ENCODE results near the gene KATNIP.

Gene KATNIP

DNA sequence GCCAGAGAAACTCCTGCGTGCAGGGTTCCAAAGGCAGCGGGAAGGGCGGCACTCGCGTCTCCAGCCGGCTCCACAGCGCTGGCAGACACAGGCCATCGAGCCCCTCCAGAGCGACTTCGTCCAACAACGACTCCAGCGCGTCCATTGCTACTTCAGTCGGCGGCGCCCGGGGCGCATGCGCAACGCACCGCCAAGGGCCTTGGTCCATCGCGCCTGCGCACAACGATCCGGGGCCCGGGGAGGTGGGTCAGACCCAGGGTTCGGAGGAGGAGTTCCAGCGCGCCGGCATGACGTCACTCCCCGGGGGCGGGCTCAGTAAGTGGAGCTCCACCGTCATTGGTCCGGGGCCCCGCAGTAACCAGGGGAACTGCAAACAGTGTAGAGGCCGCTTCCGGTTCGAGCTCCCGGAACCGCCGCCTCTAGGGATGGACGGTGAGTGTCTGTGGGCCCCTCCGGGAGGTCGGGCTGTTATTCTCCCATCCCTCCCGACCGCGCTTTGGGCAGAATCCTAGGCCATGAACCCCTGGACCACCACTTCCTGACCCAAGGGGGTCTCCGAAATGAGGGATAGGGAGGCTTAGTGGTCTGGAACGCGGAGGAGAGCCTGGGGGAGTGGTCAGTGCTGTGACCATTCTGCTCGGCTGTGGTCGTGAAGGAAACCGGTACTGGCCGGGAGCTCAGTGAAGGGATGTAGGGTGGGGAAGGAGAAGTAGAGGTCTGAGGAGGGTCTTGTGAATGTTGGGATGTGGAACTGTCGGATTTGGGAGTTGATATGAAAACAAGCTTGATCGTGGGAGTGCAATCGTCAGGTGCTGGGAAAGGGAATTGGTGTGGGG is at the start of gene KATNIP, which contains the start of gene GTF3C1:
Gene KATNIP, plus strand, starts transcription at position 399 of the 836 bp plus-strand sequence. Its CDS starts 27 bp downstream, at position 426.
Gene GTF3C1, minus strand, starts transcription at position 168 of the 836 bp plus-strand sequence. Its CDS starts 23 bp downstream, at position 145.
- in situ Hi-C loops (cut with MboI; ENCODE audit: low sequenced_read_pairs), result no loop called here

DNA sequence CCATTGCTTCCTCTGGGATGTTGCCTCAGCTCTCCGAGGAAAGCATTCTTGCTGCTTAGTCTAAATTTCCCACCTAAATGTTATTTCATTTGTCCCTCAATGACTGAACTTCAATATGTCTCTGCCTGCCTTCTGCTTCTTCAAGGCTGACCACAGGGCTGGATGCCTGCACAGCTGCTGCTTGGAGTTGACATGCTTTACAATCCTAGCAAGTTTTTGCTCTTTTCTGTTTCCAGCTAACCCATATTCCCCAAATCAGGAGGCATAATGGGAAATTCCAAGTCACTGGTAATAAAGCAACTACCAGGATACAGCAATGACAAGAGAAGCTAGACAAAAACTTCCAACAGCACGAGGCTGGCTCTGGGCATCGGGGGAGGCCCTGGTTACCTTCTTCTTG is 49.1 kb upstream of the KATNIP start:
- in situ Hi-C loops (cut with MboI; ENCODE audit: low sequenced_read_pairs), result no loop called here

DNA sequence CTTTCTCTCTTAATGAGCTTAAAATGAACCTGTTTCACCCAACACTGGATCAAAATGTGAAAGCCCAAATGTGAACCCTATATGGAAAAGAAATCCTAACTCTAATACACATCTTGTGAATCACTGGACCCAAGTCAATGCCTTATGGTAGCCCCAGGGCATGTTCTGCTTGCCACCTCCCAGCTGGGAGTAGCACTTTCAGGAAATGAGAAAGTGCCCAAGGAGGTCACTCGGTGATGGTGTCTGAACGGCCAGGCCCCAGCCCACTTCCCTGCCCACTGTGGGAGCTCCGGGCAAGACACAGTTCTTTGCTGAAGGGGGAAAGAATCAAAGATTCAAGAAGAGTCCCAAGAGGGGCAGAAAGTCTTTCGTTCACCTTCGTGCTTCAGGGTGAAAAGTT is 46.3 kb upstream of the KATNIP start:
- in situ Hi-C loops (cut with MboI; ENCODE audit: low sequenced_read_pairs), result no loop called here

DNA sequence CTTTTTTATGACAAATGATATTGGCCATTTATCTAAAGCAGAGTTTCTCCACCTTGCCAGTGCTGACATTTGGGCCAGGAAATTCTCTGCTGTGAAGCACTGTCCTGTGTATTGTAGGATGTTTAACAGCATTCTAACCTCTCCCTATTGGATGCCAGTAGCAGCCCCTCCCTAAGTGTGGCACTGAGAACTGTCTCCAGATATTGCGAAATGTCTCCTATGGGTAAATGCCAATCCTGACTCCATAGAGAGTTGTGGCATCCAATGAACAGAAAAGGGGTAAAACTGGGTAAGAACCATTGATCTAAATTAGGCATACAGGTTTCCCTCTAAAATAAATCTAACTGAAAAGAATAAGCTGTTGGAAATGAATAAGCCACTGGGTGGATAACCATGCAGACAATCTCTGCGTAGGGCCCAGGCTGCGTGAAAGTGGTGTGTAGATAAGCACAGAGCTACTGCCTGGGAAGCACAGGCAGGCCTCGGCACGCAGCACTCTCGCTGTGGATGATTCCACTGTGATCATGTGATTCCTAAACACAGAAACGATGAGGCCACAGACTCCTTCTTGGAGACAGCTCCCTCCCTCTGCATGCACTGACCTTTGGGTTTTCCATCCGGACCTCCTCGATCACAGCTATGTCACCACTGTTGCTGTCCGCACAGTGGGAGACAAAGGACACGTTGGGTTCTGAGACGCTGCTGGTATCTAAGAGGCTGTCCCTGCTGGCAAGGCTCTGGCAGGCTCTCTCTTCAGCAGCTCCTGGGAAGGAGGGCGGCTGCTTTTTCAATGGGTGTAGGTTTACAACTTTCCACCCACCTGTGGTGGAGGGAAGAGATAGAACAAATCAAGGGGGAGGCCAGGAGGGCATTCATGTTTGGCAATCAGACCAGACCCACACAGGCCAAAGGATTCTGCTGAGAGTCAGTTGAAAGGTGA is 44.4 kb upstream of the KATNIP start:
- in situ Hi-C loops (cut with MboI; ENCODE audit: low sequenced_read_pairs), result no loop called here

DNA sequence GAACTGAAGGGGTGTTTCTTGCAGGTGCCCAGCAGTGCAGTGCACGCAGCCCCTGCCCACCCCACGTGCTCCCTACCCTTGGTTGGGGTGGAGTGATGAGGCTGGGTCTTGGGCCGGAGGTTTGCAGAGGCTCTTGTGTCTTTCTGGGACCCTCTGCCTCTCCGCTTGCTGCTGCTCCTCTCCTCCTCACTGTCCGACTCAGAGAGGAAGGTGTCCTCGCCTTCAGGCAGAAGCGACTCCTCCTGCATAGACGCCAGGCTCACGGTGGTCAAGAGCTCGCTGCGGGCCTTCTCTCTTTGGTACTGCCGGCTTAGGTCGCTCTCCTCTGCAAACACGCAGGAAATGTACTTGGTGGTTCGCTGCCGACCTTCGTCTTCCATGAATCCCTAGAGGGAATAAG is 43.2 kb upstream of the KATNIP start:
- in situ Hi-C loops (cut with MboI; ENCODE audit: low sequenced_read_pairs), result no loop called here

DNA sequence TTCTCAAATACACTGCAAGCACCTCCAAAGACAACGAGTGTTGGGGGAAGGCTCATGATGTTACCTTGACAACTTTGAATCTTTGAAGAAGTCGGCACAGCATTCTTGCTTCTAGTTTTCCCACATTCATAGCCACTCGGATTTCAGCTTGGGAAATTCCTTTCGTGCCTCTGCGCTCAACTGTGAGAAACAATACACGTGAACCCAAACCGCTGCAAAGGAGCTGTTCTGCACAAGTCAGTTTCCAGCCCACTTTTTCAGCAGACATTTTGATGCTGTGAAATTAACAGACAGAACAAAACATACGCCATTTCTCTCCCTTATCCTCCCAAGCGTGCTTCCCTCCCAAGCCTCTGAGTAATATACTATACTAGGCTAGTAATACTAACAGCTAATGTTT is 41.5 kb upstream of the KATNIP start:
- in situ Hi-C loops (cut with MboI; ENCODE audit: low sequenced_read_pairs), result no loop called here

DNA sequence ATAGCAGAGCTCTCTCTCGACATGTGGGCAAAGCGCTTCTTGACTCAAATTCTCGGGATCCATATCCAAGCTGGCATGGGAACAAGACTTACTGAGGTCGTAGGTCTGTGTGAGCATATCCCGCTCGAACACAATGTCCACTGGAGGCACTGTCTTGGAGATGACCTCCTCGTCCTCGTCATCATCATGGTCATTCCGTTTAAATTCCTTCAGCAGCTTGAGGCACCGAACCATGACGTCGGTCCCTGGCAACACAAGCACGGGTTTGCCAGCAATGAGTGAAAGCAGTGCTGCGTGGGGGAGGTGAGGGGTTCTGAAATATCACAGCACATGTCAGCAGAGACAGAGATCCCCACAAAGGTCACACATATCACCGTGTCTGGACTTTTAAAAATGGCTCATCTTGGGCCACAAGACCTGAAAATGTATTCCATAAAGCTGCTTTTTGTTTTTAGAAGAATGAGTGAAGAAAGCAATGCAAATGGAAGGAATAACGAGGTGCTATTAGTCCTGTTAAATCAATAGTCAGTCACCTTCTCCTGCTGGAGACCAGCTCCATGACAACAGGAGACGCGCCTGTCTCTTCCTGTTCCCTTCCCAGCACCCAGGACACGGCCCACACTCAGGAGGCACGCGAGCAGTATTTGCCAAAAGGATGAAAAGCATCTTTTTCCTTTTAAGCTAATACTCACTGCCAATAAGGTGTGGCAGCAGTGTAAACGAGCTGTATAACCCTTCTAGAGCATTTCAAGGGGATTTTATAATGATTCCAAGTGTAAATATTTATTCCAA is 38.1 kb upstream of the KATNIP start:
- in situ Hi-C loops (cut with MboI; ENCODE audit: low sequenced_read_pairs), result no loop called here

DNA sequence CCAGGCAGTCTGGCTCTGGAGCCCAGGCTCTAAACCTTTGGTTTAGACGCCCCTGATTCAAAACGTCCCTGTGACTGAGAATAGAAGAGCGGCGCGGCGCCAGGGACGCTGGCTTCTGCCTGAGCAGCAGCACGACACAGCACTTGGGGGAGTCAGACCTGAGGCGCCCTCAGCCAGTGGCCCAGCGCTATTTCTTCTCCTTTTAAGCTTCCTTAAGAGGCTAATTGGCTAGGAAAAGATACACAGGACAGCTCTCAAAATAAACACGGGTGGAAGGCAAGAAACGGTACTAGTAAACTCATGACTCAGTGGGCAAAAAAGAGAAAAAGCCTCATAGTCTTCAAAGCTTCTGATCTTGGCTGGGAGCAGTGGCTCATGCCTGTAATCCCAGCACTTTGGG is 35.1 kb upstream of the KATNIP start:
- in situ Hi-C loops (cut with MboI; ENCODE audit: low sequenced_read_pairs), result no loop called here

DNA sequence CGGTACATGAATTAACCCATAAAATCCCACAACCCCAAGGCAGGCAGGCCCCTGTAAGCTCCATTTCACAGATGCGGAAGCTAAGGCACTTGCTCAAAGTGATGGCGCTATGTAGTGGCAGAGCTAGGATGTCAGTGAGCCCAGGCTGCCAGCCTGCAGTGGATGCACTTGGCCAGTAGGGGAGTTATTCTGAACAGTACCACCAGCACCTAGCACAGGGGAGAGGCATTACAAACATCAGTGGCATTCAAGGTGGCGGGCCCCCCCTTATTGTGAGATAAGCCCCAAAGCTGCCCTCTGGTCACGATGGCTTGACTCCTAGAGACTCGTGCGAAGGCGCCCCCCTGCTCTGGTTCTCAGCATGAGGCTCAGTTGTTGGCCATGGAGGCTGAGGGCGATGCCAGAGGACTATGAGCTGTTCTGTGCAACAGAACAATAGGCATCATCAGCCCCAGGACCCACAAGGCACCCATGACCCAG is 34.0 kb upstream of the KATNIP start:
- in situ Hi-C loops (cut with MboI; ENCODE audit: low sequenced_read_pairs), result no loop called here

DNA sequence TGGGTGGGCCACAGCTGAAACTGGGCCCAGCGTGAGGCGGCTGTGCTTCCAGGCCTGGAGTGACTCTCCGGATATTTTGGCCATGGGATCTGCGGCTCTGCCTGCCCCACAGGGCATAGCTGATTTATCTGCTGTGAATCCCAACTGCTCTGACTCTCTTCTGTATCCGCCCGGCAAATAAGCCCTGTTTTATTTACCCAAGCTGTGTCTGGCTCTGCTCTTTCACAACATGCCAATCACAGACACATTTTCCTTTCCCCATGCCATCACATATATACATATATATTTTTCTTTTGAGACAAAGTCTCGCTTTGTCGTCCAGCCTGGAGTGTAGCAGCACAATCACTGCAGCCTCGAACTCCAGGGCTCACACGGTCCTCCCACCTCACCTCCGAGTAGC is 33.6 kb upstream of the KATNIP start:
- in situ Hi-C loops (cut with MboI; ENCODE audit: low sequenced_read_pairs), result no loop called here

DNA sequence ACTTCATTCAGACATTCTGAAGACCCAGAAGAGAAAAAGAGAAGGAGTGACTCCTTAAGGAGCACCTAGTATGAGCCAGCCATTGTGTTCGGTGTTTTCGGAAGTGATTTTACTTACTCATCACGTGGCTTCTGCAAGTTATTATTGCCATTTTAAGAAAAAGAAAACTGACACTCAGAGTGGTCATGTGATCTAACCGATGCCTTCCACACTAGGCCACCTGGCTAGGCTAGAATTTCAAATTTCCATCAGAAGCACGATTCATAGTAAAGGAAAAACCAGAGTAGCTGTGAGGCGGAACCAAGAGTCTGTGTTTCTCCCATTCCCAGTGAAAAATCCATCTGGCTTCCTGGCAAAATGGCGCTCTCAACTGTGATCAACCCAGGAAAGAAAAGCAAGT is 32.3 kb upstream of the KATNIP start:
- in situ Hi-C loops (cut with MboI; ENCODE audit: low sequenced_read_pairs), result no loop called here

DNA sequence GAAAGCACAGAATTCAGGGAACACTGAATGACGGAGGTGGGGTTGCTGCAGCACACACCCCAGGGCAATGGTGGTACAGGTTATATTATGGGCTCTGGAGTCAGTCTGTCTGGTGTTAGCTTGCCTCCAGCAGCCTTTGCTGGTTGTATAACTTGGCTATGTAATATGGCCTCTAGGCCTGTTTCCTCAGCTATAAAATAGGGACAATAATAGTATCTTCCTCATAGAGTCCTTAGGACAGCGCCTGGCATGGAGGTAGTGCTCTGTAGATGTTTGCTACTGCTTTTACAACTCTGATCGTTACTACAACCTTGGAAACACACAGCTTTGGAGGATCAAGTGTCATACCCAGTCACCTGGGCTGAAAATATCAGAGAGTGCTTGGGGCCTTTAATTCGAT is 31.7 kb upstream of the KATNIP start:
- in situ Hi-C loops (cut with MboI; ENCODE audit: low sequenced_read_pairs), result no loop called here

DNA sequence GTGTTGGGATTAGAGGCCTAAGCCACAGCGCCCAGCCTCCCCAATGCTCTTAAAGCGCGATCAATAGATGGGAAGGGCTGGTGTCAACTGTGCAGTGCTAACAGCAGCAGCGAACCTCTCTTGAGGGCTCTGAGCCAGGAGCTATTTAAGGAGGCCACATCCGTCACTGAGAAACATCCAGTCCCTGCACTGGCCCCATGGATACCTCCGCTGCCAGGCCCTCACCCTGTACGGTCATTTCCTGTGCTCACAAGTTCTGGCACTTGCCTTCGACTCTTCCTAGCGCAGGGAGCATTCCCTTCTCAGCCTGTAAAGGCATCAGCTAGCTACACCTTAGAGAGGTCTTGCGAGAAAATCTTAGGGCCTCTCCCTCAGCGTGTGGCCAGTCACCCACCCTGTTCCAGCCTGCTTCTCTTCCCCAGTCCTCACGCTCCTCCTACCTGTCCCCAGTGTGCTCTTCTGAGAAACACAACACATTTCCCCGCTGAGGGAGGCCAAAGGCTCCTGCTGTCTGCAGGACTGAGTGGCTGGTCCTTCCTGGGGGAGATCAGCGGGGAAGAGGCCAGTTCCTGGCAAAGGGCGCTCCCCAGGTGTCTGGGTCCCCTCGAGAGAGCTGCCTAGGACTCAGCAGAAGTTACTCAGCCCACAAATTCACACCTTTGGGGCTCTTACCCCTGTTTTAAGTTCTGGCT is 28.8 kb upstream of the KATNIP start:
- in situ Hi-C loops (cut with MboI; ENCODE audit: low sequenced_read_pairs), result no loop called here

DNA sequence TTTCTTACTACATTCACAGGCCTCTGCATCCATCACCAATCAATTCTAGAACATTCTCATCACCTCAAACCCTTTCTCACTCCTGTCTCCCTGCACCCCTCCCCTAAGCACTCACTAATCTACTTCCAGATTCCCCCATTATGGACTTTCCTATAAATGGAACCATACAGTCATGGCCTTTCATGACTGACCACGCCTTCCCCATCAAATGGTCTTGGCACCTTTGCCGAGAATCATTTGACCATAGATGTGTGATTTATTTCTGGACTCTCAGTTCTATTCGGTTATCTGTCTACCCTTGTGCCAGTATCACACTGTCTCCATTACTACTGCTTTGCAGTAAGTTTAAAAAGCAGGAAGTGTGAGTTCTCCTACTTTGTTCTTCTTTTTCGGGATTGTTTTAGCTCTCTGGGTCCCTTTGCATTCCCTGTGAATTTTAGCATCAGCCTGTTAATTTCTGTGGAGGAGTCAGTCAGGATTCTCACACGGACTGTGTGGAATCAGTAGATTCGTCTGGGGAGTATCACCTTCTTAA is 27.7 kb upstream of the KATNIP start:
- in situ Hi-C loops (cut with MboI; ENCODE audit: low sequenced_read_pairs), result no loop called here

DNA sequence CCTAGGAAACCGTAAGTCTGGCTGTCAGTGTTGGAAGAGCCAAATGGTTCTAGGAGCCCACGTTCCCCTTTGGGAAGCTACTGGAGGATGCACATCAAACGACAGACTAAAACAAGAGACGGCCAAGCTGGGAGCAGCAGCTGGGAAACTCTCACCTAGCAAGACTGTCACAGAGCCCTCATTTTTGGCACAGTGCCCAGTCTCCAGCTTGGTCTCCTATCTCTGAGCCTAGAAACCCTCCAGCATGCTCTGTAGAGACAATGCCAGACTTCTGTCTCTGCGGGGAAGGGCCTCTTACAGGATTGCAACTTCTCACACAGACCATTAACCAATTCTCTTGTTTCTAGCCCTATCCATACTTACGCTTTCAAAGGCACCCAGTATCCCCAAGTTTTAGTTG is 23.8 kb upstream of the KATNIP start:
- in situ Hi-C loops (cut with MboI; ENCODE audit: low sequenced_read_pairs), result no loop called here

DNA sequence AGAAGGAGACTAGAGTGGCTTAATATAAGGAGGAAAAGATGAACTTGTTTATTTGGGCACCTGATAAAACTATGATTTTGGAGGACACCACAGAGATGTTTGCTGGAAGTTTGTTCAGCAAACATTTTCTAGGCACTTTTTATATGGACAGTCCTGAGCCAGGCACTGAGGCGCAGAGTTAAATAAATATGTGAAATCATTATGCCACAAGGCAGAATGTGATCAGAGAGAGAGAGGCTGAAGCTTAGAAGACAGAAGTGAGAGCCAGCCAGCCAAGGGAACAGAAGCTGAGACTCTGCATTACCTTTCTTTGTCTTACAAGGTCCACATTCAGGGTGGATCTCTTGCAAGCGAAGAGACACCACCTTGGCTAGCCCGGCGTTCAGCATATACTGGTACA is 21.6 kb upstream of the KATNIP start:
- in situ Hi-C loops (cut with MboI; ENCODE audit: low sequenced_read_pairs), result no loop called here

DNA sequence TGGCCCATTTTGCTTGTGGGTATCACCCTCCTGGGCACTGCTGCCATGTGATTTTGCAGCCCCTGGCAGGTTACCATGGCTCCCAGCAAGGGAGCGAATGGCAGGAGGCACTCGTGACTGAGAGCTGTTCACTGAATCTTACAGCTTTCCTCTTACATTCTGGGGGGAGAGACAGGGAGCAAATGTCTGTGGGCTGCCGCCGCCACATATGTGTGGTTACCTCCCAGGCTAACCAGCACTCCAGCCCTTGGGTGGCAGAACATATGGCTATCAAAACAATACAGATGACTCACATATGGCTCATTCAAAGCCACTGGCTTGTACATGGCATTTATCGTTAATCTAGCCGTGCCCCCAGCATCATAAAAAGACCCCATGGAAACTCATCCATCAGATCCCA is 20.0 kb upstream of the KATNIP start:
- in situ Hi-C loops (cut with MboI; ENCODE audit: low sequenced_read_pairs), result no loop called here

DNA sequence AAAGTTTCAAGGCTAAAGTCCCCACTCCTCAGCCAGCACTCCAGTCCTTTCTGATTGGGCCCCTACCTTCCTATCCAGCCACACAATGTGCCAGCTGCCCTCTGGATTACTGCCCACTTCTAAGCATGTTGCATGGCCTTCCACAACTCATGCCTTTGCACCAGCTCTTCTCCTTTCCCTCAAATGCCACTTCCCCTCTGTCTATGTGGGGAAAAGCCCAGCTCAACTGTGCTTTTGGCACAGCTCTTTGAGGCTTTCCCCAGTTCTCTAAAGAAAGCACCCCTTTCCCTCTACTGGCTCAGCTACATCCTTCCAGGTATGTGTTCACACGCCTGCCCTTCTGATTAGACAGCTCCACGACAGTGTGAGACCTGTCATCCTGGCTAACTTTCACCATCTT is 18.8 kb upstream of the KATNIP start:
- in situ Hi-C loops (cut with MboI; ENCODE audit: low sequenced_read_pairs), result no loop called here

DNA sequence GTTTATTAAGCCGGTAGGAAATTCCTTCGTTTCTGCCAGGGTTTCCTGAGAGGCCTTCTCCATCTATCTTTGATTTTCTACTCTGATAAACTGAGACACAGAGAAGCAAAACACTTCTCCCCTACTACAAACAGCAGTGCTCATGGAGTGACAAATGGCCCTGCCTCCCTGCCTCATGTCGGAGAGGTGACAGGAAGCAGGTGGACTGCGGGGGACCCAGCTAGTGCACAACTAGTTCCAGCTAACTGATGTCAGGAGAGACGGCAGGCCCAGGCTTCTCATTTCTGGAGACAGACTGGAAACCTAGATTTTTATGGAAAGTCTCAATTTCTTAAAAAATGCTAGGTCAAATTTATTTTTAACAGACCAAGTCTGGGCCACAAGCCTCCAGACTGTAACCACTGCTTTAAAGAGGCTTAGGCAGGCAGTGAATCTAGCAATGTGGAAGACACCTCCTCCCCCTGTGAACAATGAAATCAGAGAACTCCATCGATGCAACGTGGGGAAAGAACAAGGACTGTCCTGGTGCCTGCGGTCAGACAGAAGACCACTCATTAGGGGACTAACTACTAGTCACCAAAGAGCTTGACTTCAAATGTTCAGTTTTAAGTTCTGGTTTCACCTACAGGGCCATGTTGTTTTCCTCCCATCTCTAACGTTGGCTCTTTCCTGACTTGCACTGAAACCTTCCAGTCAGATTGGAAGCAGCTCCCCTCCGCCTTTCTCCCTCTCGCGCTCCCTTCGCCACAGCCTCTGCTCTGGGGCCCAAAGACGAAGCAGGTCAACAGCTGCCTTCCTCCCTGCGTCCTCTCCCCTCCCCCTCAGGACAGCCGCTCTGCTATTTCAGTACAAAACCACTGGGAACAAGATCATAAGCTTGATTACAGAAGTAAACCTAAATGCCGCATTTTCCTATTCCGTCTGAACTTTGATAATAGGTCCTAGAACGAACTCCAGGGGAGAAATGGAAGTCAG is 17.8 kb upstream of the KATNIP start:
- in situ Hi-C loops (cut with MboI; ENCODE audit: low sequenced_read_pairs), result no loop called here
